ENCODE data around the gene DEF6.

GRCh38 chr6:35330541-35331119 lies 33.0 kb downstream of the DEF6 start:
- no peak for TF ChIP-seq CTCF (IDR thresholded peaks at IDR 0.05; ENCODE audit: low read depth, low read length)
- TF ChIP-seq EZH2phosphoT487 (IDR thresholded peaks at IDR 0.05; ENCODE audit: low read depth): no peak
